Effector memory CD8-positive, alpha-beta T cell (primary cell): ENCODE results near the gene EXOSC6.
"Not testable (repeated sequence)": the region's sequence is repeated elsewhere in the genome, so short reads cannot be mapped to it uniquely, and the experiment has no call there.

Source experiments
- ATAC-seq: fragments of 150-1000 bp; cut with Tn5 transposase; replicated peaks from 2 replicates; pipeline ENCODE4 v1.10.0; 2021; ENCODE audit warnings: mild to moderate bottlenecking, moderate library complexity
- DNase-seq, 3 experiments: peaks; one replicate each; pipeline ENCODE4 v3.0.0; 2021
- H3K27ac Mint-ChIP-seq, 2 donors: one replicate each; pipeline ENCODE4 v1.8.0; 2022; ENCODE audit warnings: mild to moderate bottlenecking in 2 of 2, mixed read lengths in 2 of 2, moderate library complexity in 2 of 2
- H3K27me3 Mint-ChIP-seq, 2 donors: one replicate each; pipeline ENCODE4 v1.8.0; 2022; ENCODE audit warnings: mixed read lengths in 2 of 2
- H3K36me3 Mint-ChIP-seq: one replicate; pipeline ENCODE4 v1.8.0; 2022; ENCODE audit warnings: mild to moderate bottlenecking, moderate library complexity, mixed read lengths; ENCODE audit not compliant: insufficient read depth
- H3K4me1 Mint-ChIP-seq, 2 donors: one replicate each; pipeline ENCODE4 v1.8.0; 2022; ENCODE audit warnings: low read depth in 2 of 2, mixed read lengths in 2 of 2
- H3K4me3 Mint-ChIP-seq, 2 donors: one replicate each; pipeline ENCODE4 v1.8.0; 2022; ENCODE audit warnings: mild to moderate bottlenecking in 2 of 2, mixed read lengths in 2 of 2, moderate library complexity in 2 of 2
- H3K9me3 Mint-ChIP-seq, 2 donors: one replicate each; pipeline ENCODE4 v1.8.0; 2022; ENCODE audit warnings: mixed read lengths in 2 of 2

The EXOSC6 gene

GRCh38 chr16:70270176-70270575, 18.4 kb upstream of the EXOSC6 start:
- no peak for DNase-seq
- H3K36me3 Mint-ChIP-seq: peaks cover 79% of the 10 kb centered on the region
- H3K4me3 Mint-ChIP-seq: no peak overlapping the region
- no peaks in the 10 kb centered on the region for H3K9me3 Mint-ChIP-seq
- no peaks in the 10 kb centered on the region for H3K27me3 Mint-ChIP-seq
- H3K27ac Mint-ChIP-seq: no peak overlapping the region
- ATAC-seq: no peak
- H3K4me1 Mint-ChIP-seq: no peaks in the 10 kb centered on the region

- DNase-seq (no peak), ATAC-seq (no peak)
- Mint-ChIP-seq H3K27ac (no peak overlapping the region), H3K4me3 (no peak overlapping the region), H3K4me1 (no peaks in the 10 kb centered on the region), H3K36me3 (peaks cover 82% of the 10 kb centered on the region), H3K9me3 (no peaks in the 10 kb centered on the region), H3K27me3 (no peaks in the 10 kb centered on the region)
These were observed 17.7 kb upstream of the EXOSC6 start for GRCh38 chr16:70269471-70269870.

GRCh38 chr16:70267922-70268321, 16.2 kb upstream of the EXOSC6 start:
- not testable (repeated sequence) for DNase-seq, H3K9me3 Mint-ChIP-seq, H3K4me1 Mint-ChIP-seq, H3K4me3 Mint-ChIP-seq, H3K27me3 Mint-ChIP-seq, ATAC-seq, H3K27ac Mint-ChIP-seq
- peaks cover 75% of the 10 kb centered on the region for H3K36me3 Mint-ChIP-seq

- peak in 2 of 3 experiments; percentile 9 to 16 for DNase-seq
- ATAC-seq: no peak
- Mint-ChIP-seq H3K4me1 (no peaks in the 10 kb centered on the region), H3K36me3 (peaks cover 75% of the 10 kb centered on the region), H3K4me3 (no peak overlapping the region), H3K27ac (no peak overlapping the region), H3K9me3 (no peaks in the 10 kb centered on the region), H3K27me3 (no peaks in the 10 kb centered on the region)
These were observed 15.8 kb upstream of the EXOSC6 start for GRCh38 chr16:70267516-70267915.

GRCh38 chr16:70259903-70260302, 8.2 kb upstream of the EXOSC6 start:
- H3K27ac Mint-ChIP-seq, H3K9me3 Mint-ChIP-seq, H3K4me1 Mint-ChIP-seq, DNase-seq, H3K27me3 Mint-ChIP-seq, ATAC-seq, H3K4me3 Mint-ChIP-seq: not testable (repeated sequence)
- peaks cover 52% of the 10 kb centered on the region for H3K36me3 Mint-ChIP-seq

- Mint-ChIP-seq H3K9me3 (no peaks in the 10 kb centered on the region), H3K27me3 (no peaks in the 10 kb centered on the region), H3K4me1 (no peaks in the 10 kb centered on the region), H3K27ac (no peak overlapping the region), H3K36me3 (peaks cover 44% of the 10 kb centered on the region), H3K4me3 (no peak overlapping the region)
- DNase-seq: no peak
- no peak for ATAC-seq
These were observed 7.2 kb upstream of the EXOSC6 start for GRCh38 chr16:70258946-70259345.

GRCh38 chr16:70258065-70258464, 6.3 kb upstream of the EXOSC6 start:
- H3K36me3 Mint-ChIP-seq: peaks cover 42% of the 10 kb centered on the region
- ATAC-seq (no peak), DNase-seq (no peak)
- H3K4me1 Mint-ChIP-seq: no peaks in the 10 kb centered on the region
- no peak overlapping the region for H3K4me3 Mint-ChIP-seq
- H3K9me3 Mint-ChIP-seq: no peaks in the 10 kb centered on the region
- H3K27me3 Mint-ChIP-seq: no peaks in the 10 kb centered on the region
- H3K27ac Mint-ChIP-seq: no peak overlapping the region

- no peaks in the 10 kb centered on the region for H3K4me1 Mint-ChIP-seq
- ATAC-seq (no peak), DNase-seq (no peak)
- no peak overlapping the region for H3K27ac Mint-ChIP-seq
- H3K36me3 Mint-ChIP-seq: peaks cover 40% of the 10 kb centered on the region
- H3K9me3 Mint-ChIP-seq: no peaks in the 10 kb centered on the region
- no peaks in the 10 kb centered on the region for H3K27me3 Mint-ChIP-seq
- H3K4me3 Mint-ChIP-seq: no peak overlapping the region
These were observed 5.7 kb upstream of the EXOSC6 start for GRCh38 chr16:70257391-70257790.

GRCh38 chr16:70255574-70255973, 3.8 kb upstream of the EXOSC6 start:
- H3K27me3 Mint-ChIP-seq: no peaks in the 10 kb centered on the region
- H3K4me3 Mint-ChIP-seq: no peak overlapping the region
- no peaks in the 10 kb centered on the region for H3K9me3 Mint-ChIP-seq
- peaks cover 37% of the 10 kb centered on the region for H3K36me3 Mint-ChIP-seq
- H3K27ac Mint-ChIP-seq: no peak overlapping the region
- peaks cover 0 to 5% of the 10 kb centered on the region in 2 donors for H3K4me1 Mint-ChIP-seq
- ATAC-seq (no peak), DNase-seq (no peak)

- Mint-ChIP-seq H3K4me3 (no peak overlapping the region), H3K27me3 (no peaks in the 10 kb centered on the region), H3K27ac (no peak overlapping the region), H3K4me1 (peaks cover 0 to 8% of the 10 kb centered on the region in 2 donors), H3K36me3 (peaks cover 36% of the 10 kb centered on the region), H3K9me3 (no peaks in the 10 kb centered on the region)
- DNase-seq: no peak
- ATAC-seq: no peak
These were observed 3.2 kb upstream of the EXOSC6 start for GRCh38 chr16:70254965-70255286.

- Mint-ChIP-seq H3K27me3 (no peaks in the 10 kb centered on the region), H3K36me3 (peaks cover 38% of the 10 kb centered on the region), H3K4me1 (peaks cover 3 to 8% of the 10 kb centered on the region in 2 donors), H3K4me3 (no peak overlapping the region), H3K9me3 (no peaks in the 10 kb centered on the region), H3K27ac (no peak overlapping the region)
- ATAC-seq (no peak), DNase-seq (no peak)
These were observed 2.6 kb upstream of the EXOSC6 start for GRCh38 chr16:70254180-70254964.

- H3K36me3 Mint-ChIP-seq: peaks cover 43% of the 10 kb centered on the region
- H3K27ac Mint-ChIP-seq: no peak overlapping the region
- ATAC-seq: no peak
- no peak overlapping the region for H3K4me3 Mint-ChIP-seq
- peak; percentile 22 to 35 (median 23) for DNase-seq
- peaks cover 8% of the 10 kb centered on the region in 2 donors for H3K4me1 Mint-ChIP-seq
- no peaks in the 10 kb centered on the region for H3K9me3 Mint-ChIP-seq
- H3K27me3 Mint-ChIP-seq: no peaks in the 10 kb centered on the region
These were observed 1.8 kb upstream of the EXOSC6 start for GRCh38 chr16:70253291-70254106.

GRCh38 chr16:70252355-70252988, 732 bp upstream of the EXOSC6 start:
- peaks cover 8% of the 10 kb centered on the region in 2 donors for H3K4me1 Mint-ChIP-seq
- DNase-seq: no peak
- H3K36me3 Mint-ChIP-seq: peaks cover 38% of the 10 kb centered on the region
- H3K27me3 Mint-ChIP-seq: no peaks in the 10 kb centered on the region
- ATAC-seq: no peak
- no peaks in the 10 kb centered on the region for H3K9me3 Mint-ChIP-seq
- peak overlapping the region; percentile 91 to 95 for H3K27ac Mint-ChIP-seq
- H3K4me3 Mint-ChIP-seq: peak overlapping the region in 1 of 2 donors; percentile 87
